MM.1S (cell line): ENCODE measurements around the gene DACT3.

Experiments used
- EZH2 ChIP-seq: fragments of 300-600 bp; sonication (generic); optimal IDR thresholded peaks from 2 replicates; pipeline ENCODE3; 2017; ENCODE audit warnings: low read depth, mild to moderate bottlenecking, antibody characterized with exemption, low read length, mixed read lengths
- EZH2phosphoT487 ChIP-seq: fragments of 300-600 bp; sonication (generic); IDR thresholded peaks from 2 replicates; pipeline ENCODE4 v1.6.1; 2018; ENCODE audit warnings: antibody characterized with exemption, low read length
- TF ChIP-seq, protein P1 (sequence below): fragments of 300-600 bp; sonication (generic); IDR thresholded peaks from 2 replicates; pipeline ENCODE4 v1.5.1; 2016; ENCODE audit warnings: antibody characterized with exemption, low read length, mixed read lengths

DNA sequence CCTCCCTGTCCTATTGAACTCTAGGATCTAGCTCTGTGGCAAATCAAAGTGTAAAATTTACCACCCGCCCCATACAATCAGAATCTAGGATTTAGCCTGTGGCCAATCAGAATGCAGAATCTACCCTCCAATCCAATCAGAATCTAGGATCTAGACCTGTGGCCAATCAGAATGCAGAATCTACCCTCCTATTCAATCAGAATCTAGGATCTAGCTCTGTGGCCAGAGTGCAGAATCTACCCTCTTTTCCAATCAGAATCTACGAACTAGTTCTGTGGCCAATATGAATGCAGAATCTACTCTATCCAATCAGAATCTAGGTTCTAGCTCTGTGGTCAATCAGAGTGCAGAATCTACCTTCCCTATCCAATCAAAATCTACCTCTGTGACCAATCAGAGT lies 30.1 kb upstream of the DACT3 start:
- TF ChIP-seq, protein P1, sequence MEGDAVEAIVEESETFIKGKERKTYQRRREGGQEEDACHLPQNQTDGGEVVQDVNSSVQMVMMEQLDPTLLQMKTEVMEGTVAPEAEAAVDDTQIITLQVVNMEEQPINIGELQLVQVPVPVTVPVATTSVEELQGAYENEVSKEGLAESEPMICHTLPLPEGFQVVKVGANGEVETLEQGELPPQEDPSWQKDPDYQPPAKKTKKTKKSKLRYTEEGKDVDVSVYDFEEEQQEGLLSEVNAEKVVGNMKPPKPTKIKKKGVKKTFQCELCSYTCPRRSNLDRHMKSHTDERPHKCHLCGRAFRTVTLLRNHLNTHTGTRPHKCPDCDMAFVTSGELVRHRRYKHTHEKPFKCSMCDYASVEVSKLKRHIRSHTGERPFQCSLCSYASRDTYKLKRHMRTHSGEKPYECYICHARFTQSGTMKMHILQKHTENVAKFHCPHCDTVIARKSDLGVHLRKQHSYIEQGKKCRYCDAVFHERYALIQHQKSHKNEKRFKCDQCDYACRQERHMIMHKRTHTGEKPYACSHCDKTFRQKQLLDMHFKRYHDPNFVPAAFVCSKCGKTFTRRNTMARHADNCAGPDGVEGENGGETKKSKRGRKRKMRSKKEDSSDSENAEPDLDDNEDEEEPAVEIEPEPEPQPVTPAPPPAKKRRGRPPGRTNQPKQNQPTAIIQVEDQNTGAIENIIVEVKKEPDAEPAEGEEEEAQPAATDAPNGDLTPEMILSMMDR, result no peak
- no peak for TF ChIP-seq EZH2phosphoT487
- TF ChIP-seq EZH2, result no peak
